PC-9 (cell line): ENCODE measurements around the gene MMD.

Source experiments
- EZH2 ChIP-seq: fragments of 200-600 bp; sonication (generic); IDR thresholded peaks from 2 replicates; pipeline ENCODE4 v1.8.0; 2017; ENCODE audit warnings: antibody characterized with exemption, low read depth
- TF ChIP-seq, protein P1 (sequence below): fragments of 200-600 bp; sonication (generic); conservative IDR thresholded peaks from 2 replicates; pipeline ENCODE4 v1.6.1; 2017; ENCODE audit warnings: mixed run types, antibody characterized with exemption, mild to moderate bottlenecking, moderate library complexity

DNA sequence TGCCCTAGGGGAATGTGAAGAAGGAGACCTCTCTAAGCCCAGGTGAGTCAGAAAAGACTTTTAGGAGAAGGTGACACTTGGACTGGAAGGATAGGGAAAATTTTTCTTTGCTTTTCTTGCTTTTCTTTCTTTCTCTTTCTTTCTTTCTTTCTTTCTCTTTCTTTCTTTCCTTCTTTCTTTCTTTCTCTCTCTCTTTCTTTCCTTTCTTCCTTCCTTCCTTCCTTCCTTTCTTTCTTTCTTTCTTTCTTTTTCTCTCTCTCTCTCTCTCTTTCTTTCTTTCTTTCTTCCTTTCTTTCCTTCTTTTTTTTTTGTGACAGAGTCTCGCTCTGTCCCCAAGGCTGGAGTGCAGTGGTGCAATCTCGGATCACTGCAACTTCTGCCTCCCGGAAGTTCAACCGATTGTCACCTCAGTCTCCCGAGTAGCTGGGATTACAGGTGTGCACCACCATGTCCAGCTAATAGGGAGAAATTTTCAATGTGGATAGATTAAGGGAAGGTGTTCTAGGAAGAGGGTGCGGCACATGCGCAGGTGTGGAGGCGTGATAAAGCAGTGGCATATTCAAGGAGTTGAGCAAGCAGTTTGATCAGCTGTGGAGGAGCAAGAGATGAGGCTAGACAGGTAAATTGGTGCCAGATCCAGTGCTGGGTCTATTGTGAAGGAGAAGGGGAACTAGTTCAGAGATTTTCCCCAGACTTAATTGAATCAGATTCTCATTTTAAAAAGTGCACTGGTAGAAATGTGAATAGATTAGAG, 40.4 kb downstream of the MMD start:
- TF ChIP-seq, protein P1, sequence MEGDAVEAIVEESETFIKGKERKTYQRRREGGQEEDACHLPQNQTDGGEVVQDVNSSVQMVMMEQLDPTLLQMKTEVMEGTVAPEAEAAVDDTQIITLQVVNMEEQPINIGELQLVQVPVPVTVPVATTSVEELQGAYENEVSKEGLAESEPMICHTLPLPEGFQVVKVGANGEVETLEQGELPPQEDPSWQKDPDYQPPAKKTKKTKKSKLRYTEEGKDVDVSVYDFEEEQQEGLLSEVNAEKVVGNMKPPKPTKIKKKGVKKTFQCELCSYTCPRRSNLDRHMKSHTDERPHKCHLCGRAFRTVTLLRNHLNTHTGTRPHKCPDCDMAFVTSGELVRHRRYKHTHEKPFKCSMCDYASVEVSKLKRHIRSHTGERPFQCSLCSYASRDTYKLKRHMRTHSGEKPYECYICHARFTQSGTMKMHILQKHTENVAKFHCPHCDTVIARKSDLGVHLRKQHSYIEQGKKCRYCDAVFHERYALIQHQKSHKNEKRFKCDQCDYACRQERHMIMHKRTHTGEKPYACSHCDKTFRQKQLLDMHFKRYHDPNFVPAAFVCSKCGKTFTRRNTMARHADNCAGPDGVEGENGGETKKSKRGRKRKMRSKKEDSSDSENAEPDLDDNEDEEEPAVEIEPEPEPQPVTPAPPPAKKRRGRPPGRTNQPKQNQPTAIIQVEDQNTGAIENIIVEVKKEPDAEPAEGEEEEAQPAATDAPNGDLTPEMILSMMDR, result no peak
- no peak for TF ChIP-seq EZH2
